HK-2 (cell line): ENCODE results near the gene PRTFDC1.
A peak's percentile ranks its signal among the peaks of the same experiment; 100 is the strongest.

Experiments
- DNase-seq: peaks from one replicate; pipeline ENCODE4 v3.0.0-alpha.2; 2018; ENCODE audit not compliant: unreplicated experiment

Gene PRTFDC1

GRCh38 chr10:24904824-24905223 is 47.6 kb downstream of the PRTFDC1 start:
- no peak for DNase-seq

- DNase-seq: no peak
Measured at GRCh38 chr10:24902400-24902728, 50.0 kb downstream of the PRTFDC1 start.

- DNase-seq: peak; percentile 55
Measured at GRCh38 chr10:24901686-24902399, 50.6 kb downstream of the PRTFDC1 start.

- no peak for DNase-seq
Measured at GRCh38 chr10:24900888-24901685, 51.3 kb downstream of the PRTFDC1 start.

GRCh38 chr10:24899571-24899970 is 52.8 kb downstream of the PRTFDC1 start:
- DNase-seq: no peak

- no peak for DNase-seq
Measured at GRCh38 chr10:24898501-24898900, 53.9 kb downstream of the PRTFDC1 start.

- DNase-seq: no peak
Measured at GRCh38 chr10:24897326-24897926, 55.0 kb downstream of the PRTFDC1 start.

GRCh38 chr10:24894728-24895127 is 57.7 kb downstream of the PRTFDC1 start:
- DNase-seq: no peak

GRCh38 chr10:24894309-24894708 is 58.1 kb downstream of the PRTFDC1 start:
- DNase-seq: peak; percentile 54

- DNase-seq: no peak
Measured at GRCh38 chr10:24893127-24893526, 59.3 kb downstream of the PRTFDC1 start.

- no peak for DNase-seq
Measured at GRCh38 chr10:24891823-24892222, 60.6 kb downstream of the PRTFDC1 start.

GRCh38 chr10:24889639-24890038 is 62.8 kb downstream of the PRTFDC1 start:
- no peak for DNase-seq

- DNase-seq: no peak
Measured at GRCh38 chr10:24887855-24888231, 64.6 kb downstream of the PRTFDC1 start.

- no peak for DNase-seq
Measured at GRCh38 chr10:24886290-24886680, 66.1 kb downstream of the PRTFDC1 start.

- DNase-seq: no peak
Measured at GRCh38 chr10:24885551-24886289, 66.7 kb downstream of the PRTFDC1 start.

- no peak for DNase-seq
Measured at GRCh38 chr10:24884793-24885192, 67.6 kb downstream of the PRTFDC1 start.

GRCh38 chr10:24884316-24884715 is 68.1 kb downstream of the PRTFDC1 start:
- DNase-seq: no peak

GRCh38 chr10:24883176-24883575 is 69.2 kb downstream of the PRTFDC1 start:
- no peak for DNase-seq

GRCh38 chr10:24882047-24882698 is 70.2 kb downstream of the PRTFDC1 start:
- no peak for DNase-seq

GRCh38 chr10:24879861-24880260 is 72.5 kb downstream of the PRTFDC1 start:
- DNase-seq: no peak

GRCh38 chr10:24874133-24874532 is 78.3 kb downstream of the PRTFDC1 start:
- no peak for DNase-seq

- no peak for DNase-seq
Measured at GRCh38 chr10:24873281-24873683, 79.1 kb downstream of the PRTFDC1 start.
